RKO (cell line): ENCODE results near the gene SPOUT1.
A peak's percentile ranks its signal among the peaks of the same experiment; 100 is the strongest.

Experiments
- DNase-seq: peaks from one replicate; pipeline ENCODE4 v3.0.0-alpha.2; 2016; ENCODE audit warnings: low spot score

The SPOUT1 gene

GRCh38 chr9:128771745-128772519 lies 57.7 kb downstream of the SPOUT1 start, which contains the start of gene ZER1:
TSS of gene ZER1 (minus strand) at chr9:128771927. CDS start at chr9:128755565, 16,362 bp downstream.
- peak; percentile 95 for DNase-seq

- DNase-seq, result peak; percentile 44
Measured at GRCh38 chr9:128771094-128771721, 58.4 kb downstream of the SPOUT1 start.

GRCh38 chr9:128770286-128771030 lies 59.1 kb downstream of the SPOUT1 start:
- no peak for DNase-seq
